Measurements from ENCODE around the gene CLASP1.

DNA sequence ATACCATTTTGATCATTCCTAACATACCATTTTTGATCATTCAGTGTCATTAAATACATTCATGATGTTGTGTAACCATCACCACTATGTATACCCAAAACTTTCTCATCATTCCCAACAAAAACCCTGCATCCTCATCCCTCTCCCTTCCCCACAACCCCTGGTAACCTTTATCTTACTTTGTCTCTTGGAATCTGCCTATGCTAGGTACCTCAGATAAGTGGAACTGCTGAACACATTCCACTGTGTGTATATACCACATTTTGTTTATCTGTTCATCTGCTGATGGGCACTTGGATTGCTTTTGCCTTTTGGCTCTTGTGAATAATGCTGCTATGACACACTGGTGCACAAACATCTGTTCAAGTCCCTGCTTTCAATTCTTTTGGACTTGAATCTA, 280.4 kb downstream of the CLASP1 start:
- TF ChIP-seq, protein P1, sequence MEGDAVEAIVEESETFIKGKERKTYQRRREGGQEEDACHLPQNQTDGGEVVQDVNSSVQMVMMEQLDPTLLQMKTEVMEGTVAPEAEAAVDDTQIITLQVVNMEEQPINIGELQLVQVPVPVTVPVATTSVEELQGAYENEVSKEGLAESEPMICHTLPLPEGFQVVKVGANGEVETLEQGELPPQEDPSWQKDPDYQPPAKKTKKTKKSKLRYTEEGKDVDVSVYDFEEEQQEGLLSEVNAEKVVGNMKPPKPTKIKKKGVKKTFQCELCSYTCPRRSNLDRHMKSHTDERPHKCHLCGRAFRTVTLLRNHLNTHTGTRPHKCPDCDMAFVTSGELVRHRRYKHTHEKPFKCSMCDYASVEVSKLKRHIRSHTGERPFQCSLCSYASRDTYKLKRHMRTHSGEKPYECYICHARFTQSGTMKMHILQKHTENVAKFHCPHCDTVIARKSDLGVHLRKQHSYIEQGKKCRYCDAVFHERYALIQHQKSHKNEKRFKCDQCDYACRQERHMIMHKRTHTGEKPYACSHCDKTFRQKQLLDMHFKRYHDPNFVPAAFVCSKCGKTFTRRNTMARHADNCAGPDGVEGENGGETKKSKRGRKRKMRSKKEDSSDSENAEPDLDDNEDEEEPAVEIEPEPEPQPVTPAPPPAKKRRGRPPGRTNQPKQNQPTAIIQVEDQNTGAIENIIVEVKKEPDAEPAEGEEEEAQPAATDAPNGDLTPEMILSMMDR (IDR thresholded peaks at IDR 0.05): no peak
- no peak for TF ChIP-seq POLR2A (IDR thresholded peaks at IDR 0.05)
